Stomach (tissue), 4 donors: ENCODE results near the gene LCMT1.

Experiments
- EP300 ChIP-seq: sonication (generic); formaldehyde crosslinking; IDR thresholded peaks from one replicate; pipeline ENCODE4 v1.6.1; 2017; ENCODE audit warnings: antibody characterized with exemption
- POLR2A ChIP-seq, 4 donors: fragments of 450-650 bp; IDR thresholded peaks; one replicate each; pipeline ENCODE4 v1.6.1; 2016; ENCODE audit warnings: antibody characterized with exemption in 4 of 4, control low read depth in 2 of 4, mild to moderate bottlenecking in 1 of 4, moderate library complexity in 1 of 4
- POLR2AphosphoS5 ChIP-seq, 3 donors: sonication (generic); formaldehyde crosslinking; IDR thresholded peaks; one replicate each; pipeline ENCODE4 v1.6.1; 2016; ENCODE audit warnings: antibody characterized with exemption in 3 of 3
- TF ChIP-seq, protein P1 (sequence below), 7 experiments: fragments of 450-650 bp in 4 of 7; fragments of 200-600 bp in 3 of 7; sonication (generic) in 3 of 7; IDR thresholded peaks; one replicate each; pipeline ENCODE4 v1.5.1; 2016 to 2019; ENCODE audit warnings: antibody characterized with exemption in 7 of 7, control low read depth in 2 of 7, mild to moderate bottlenecking in 1 of 7

DNA sequence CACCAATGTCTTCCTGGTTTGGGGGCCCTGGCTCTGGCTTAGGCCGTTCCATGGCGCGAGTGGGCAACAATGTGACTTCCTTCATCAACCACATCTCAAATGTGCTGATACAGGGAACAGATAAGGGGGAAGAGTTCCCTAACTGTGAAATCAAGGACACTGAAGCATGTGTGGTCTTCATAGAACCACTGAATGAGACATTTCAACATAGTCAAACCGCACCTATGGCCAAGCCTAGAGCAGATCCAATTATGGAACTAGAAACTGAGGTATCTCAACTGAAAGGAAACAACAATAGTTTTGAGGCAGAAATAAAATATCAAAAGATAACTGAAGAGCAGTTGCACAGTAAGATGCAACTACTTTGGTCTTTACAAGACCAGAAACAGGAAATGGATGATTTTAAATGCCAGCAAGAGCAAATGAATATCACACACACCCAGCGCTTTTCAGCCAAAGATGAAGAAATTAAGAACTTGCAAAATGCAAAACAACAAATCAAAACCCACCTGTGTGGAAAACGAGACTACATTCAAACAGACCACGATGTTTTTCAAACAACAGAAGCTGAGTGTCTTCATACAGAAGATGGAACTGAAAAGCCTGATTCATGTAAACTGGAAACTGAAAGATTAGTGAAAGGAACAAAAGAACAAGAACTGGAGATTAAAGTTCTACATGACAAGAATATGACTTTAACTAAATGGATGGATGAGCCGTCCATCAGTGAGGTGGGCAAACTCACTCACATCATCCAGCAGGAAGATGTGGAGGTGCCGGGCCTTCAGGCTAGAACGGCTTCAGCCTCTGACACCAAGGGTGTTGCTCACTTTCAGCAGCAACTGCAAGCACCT is 18.1 kb upstream of the LCMT1 start:
- TF ChIP-seq, protein P1, sequence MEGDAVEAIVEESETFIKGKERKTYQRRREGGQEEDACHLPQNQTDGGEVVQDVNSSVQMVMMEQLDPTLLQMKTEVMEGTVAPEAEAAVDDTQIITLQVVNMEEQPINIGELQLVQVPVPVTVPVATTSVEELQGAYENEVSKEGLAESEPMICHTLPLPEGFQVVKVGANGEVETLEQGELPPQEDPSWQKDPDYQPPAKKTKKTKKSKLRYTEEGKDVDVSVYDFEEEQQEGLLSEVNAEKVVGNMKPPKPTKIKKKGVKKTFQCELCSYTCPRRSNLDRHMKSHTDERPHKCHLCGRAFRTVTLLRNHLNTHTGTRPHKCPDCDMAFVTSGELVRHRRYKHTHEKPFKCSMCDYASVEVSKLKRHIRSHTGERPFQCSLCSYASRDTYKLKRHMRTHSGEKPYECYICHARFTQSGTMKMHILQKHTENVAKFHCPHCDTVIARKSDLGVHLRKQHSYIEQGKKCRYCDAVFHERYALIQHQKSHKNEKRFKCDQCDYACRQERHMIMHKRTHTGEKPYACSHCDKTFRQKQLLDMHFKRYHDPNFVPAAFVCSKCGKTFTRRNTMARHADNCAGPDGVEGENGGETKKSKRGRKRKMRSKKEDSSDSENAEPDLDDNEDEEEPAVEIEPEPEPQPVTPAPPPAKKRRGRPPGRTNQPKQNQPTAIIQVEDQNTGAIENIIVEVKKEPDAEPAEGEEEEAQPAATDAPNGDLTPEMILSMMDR (IDR thresholded peaks at IDR 0.05), result no peak
- TF ChIP-seq POLR2AphosphoS5 (IDR thresholded peaks at IDR 0.05), result no peak
- TF ChIP-seq EP300, result no peak
- TF ChIP-seq POLR2A (IDR thresholded peaks at IDR 0.05), result no peak
